OCI-LY3 (cell line): ENCODE measurements around the gene RABGAP1.

Experiments
- H2AFZ ChIP-seq: fragments of 200-600, 300-600 bp; shearing (Covaris generic); 2 replicates; pipeline ENCODE4 v1.6.0; 2014; ENCODE audit warnings: antibody characterized with exemption, low read depth, low read length
- H3K27ac ChIP-seq: fragments of 200-600, 300-600 bp; sonication (generic); 2 replicates; pipeline ENCODE4 v1.5.1; 2014; ENCODE audit warnings: mild to moderate bottlenecking, low read length, moderate library complexity, mixed read lengths
- H3K27me3 ChIP-seq: fragments of 200-600, 300-600 bp; sonication (generic); 2 replicates; pipeline ENCODE4 v1.6.1; 2014; ENCODE audit warnings: low read depth, low read length, mixed read lengths
- H3K36me3 ChIP-seq: fragments of 200-600, 300-600 bp; sonication (generic); replicated peaks from 2 replicates; pipeline ENCODE3; 2014; ENCODE audit warnings: low read depth, low read length, mixed read lengths
- H3K4me1 ChIP-seq: fragments of 300-600, 200-600 bp; sonication (generic); 2 replicates; pipeline ENCODE4 v1.6.1; 2014; ENCODE audit warnings: low read length, mixed read lengths
- H3K4me2 ChIP-seq: fragments of 200-600, 300-600 bp; sonication (generic); 2 replicates; pipeline ENCODE4 v1.6.1; 2014; ENCODE audit warnings: low read length, mixed read lengths
- H3K4me3 ChIP-seq: fragments of 300-600, 200-600 bp; sonication (generic); 2 replicates; pipeline ENCODE4 v1.5.1; 2014; ENCODE audit warnings: antibody characterized with exemption, mild to moderate bottlenecking, low read length, moderate library complexity
- H3K79me2 ChIP-seq: fragments of 300-600, 200-600 bp; shearing (Covaris generic); 2 replicates; pipeline ENCODE4 v1.6.1; 2014; ENCODE audit warnings: mild to moderate bottlenecking, low read length, mixed read lengths
- H3K9ac ChIP-seq: fragments of 300-600, 200-600 bp; shearing (Covaris generic); 2 replicates; pipeline ENCODE4 v1.6.0; 2014; ENCODE audit warnings: mild to moderate bottlenecking, low read length, moderate library complexity
- H3K9me3 ChIP-seq: fragments of 200-600, 300-600 bp; shearing (Covaris generic); 2 replicates; pipeline ENCODE4 v1.6.1; 2014; ENCODE audit warnings: low read length, mixed read lengths; ENCODE audit not compliant: insufficient read depth
- H4K20me1 ChIP-seq: fragments of 200-600, 300-600 bp; sonication (generic); 2 replicates; pipeline ENCODE4 v1.6.1; 2016; ENCODE audit warnings: low read length, mixed read lengths; ENCODE audit not compliant: insufficient read depth
- CTCF ChIP-seq: fragments of 200-600, 300-600 bp; sonication (generic); IDR thresholded peaks from 2 replicates; pipeline ENCODE4 v1.5.1; 2014; ENCODE audit warnings: antibody characterized with exemption, low read length, low read depth
- EZH2phosphoT487 ChIP-seq: fragments of 200-600 bp; shearing (Covaris generic); IDR thresholded peaks from 2 replicates; pipeline ENCODE4 v1.6.1; 2018; ENCODE audit warnings: antibody characterized with exemption, mixed run types, low read depth

The RABGAP1 gene

DNA sequence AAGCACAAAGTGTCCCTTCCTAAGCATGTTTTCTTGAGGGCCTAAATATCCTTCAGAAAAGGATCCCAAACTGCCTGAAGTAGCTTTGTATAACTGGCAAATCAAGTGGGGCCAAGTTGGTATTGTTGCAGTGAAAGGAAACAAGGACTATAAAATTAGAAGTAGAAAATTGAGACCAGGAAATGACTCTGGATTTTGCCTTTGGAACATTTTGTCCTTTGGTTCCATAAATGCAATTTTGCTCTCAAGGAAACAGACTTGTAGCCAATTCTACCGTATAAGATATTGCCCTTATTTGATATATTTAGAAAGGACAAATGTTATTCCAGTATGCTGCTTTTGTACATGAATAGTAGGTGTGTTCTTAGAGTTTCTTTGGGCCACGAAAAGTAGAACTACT is 34.4 kb downstream of the RABGAP1 start:
- peaks cover 22% of the 10 kb centered on the region for H3K36me3 ChIP-seq

DNA sequence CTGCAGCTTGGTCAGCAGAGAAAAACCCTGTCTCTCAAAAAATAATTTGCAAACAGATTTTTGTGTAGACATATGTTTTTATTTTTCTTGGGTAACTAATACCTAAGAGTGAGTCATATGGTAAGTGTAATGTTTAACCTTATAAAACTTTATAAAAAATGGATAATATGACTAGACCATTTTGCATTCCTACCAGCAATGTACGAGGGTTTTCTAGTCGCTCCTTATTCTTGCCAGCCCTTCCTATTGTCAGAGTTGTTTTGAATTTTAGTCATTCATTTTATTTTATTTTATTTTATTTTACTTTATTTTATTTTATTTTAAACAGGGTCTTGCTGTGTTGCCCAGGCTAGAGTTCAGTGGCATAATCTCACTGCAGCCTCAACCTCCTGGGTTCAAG is 37.8 kb downstream of the RABGAP1 start:
- H3K27ac ChIP-seq = no peak overlapping the region
- no peak overlapping the region for H3K9ac ChIP-seq
- TF ChIP-seq EZH2phosphoT487 (no peak), CTCF (no peak)
- H2AFZ ChIP-seq = no peak overlapping the region
- H3K36me3 ChIP-seq = peaks cover 5% of the 10 kb centered on the region
- H3K79me2 ChIP-seq = peaks cover 42% of the 10 kb centered on the region
- no peaks in the 10 kb centered on the region; the same call in 1 of the 2 replicates for H4K20me1 ChIP-seq
- H3K4me1 ChIP-seq = no peaks in the 10 kb centered on the region
- no peak overlapping the region for H3K4me3 ChIP-seq
- H3K4me2 ChIP-seq = no peak overlapping the region
- no peaks in the 10 kb centered on the region for H3K27me3 ChIP-seq
- no peaks in the 10 kb centered on the region for H3K9me3 ChIP-seq

More for the DNA sequence above, 34.4 kb downstream of the RABGAP1 start:
- Histone ChIP-seq H3K27me3 (no peaks in the 10 kb centered on the region), H3K4me1 (no peaks in the 10 kb centered on the region), H3K9ac (no peak overlapping the region), H3K79me2 (peaks cover 20% of the 10 kb centered on the region), H4K20me1 (no peaks in the 10 kb centered on the region), H3K4me3 (no peak overlapping the region), H3K9me3 (no peaks in the 10 kb centered on the region), H3K27ac (no peak overlapping the region), H3K4me2 (no peak overlapping the region), H2AFZ (no peak overlapping the region)
- TF ChIP-seq EZH2phosphoT487 (no peak), CTCF (no peak)

GRCh38 chr9:122986010-122986409 is 45.2 kb downstream of the RABGAP1 start:
- no peaks in the 10 kb centered on the region; the same call in 1 of the 2 replicates for H4K20me1 ChIP-seq
- peak overlapping the region; percentile 45; the same call in 1 of the 2 replicates for H3K9ac ChIP-seq
- peaks cover 30% of the 10 kb centered on the region; the same call in 1 of the 2 replicates for H3K79me2 ChIP-seq
- peak overlapping the region; percentile 79 for H3K4me2 ChIP-seq
- H3K4me3 ChIP-seq = peak overlapping the region; percentile 55
- peaks cover 25% of the 10 kb centered on the region for H3K36me3 ChIP-seq
- peak overlapping the region; percentile 66 for H3K27ac ChIP-seq
- peak overlapping the region; percentile 22; the same call in 1 of the 2 replicates for H2AFZ ChIP-seq
- no peaks in the 10 kb centered on the region for H3K27me3 ChIP-seq
- TF ChIP-seq CTCF (no peak), EZH2phosphoT487 (no peak)
- H3K4me1 ChIP-seq = peaks cover 37% of the 10 kb centered on the region
- no peaks in the 10 kb centered on the region for H3K9me3 ChIP-seq

GRCh38 chr9:122988141-122988540 is 47.3 kb downstream of the RABGAP1 start:
- no peak overlapping the region for H2AFZ ChIP-seq
- H3K4me2 ChIP-seq = peak overlapping the region; percentile 72
- no peaks in the 10 kb centered on the region for H3K9me3 ChIP-seq
- no peak for TF ChIP-seq CTCF
- TF ChIP-seq EZH2phosphoT487 = no peak
- H3K4me1 ChIP-seq = peaks cover 38% of the 10 kb centered on the region
- no peaks in the 10 kb centered on the region for H3K27me3 ChIP-seq
- H4K20me1 ChIP-seq = no peaks in the 10 kb centered on the region
- H3K27ac ChIP-seq = peak overlapping the region; percentile 94
- H3K9ac ChIP-seq = peak overlapping the region; percentile 46
- H3K4me3 ChIP-seq = peak overlapping the region; percentile 58
- peaks cover 25% of the 10 kb centered on the region for H3K36me3 ChIP-seq
- H3K79me2 ChIP-seq = peaks cover 14% of the 10 kb centered on the region; the same call in 1 of the 2 replicates
